ENCODE results near the gene MLKL.

MLKL gene

DNA sequence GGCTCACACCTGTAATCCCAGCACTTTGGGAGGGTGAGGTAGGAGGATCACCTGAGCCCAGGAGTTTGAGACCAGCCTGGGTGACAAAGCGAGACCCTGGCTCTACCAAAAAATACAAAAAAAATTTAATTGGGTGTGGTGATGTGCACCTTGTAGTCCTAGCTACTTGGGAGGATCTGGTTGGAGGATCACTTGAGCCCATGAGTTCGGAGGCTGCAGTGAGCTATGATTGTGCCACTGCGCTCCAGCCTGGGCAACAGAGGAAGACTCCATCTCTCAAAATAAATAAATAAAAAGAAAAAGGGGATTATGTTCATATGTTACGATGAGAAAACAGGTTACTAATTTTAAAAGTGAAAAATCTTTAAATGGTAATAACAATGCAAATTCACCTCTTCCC, 996 bp downstream of the MLKL start:
- Histone ChIP-seq H3K9me3 (ENCODE audit: insufficient read depth, low read length) (no peaks in the 10 kb centered on the region), H3K36me3 (replicated peaks; ENCODE audit: low read depth, low read length) (no peaks in the 10 kb centered on the region), H3K27me3 (ENCODE audit: low read depth, low read length) (no peaks in the 10 kb centered on the region), H2AFZ (ENCODE audit: low read depth, low read length) (no peak overlapping the region), H3K4me2 (ENCODE audit: low read length) (peak overlapping the region; percentile 99), H3K4me3 (ENCODE audit: low read length) (peak overlapping the region; percentile 86), H3K79me2 (ENCODE audit: low read length) (no peaks in the 10 kb centered on the region), H3K9ac (ENCODE audit: low read length) (peak overlapping the region; percentile 69; the same call in 1 of the 2 replicates), H3K27ac (ENCODE audit: low read length) (no peak overlapping the region), H3K4me1 (ENCODE audit: low read length) (peaks cover 35% of the 10 kb centered on the region), H4K20me1 (ENCODE audit: insufficient read depth, low read length) (no peaks in the 10 kb centered on the region)
- TF ChIP-seq, protein P1, sequence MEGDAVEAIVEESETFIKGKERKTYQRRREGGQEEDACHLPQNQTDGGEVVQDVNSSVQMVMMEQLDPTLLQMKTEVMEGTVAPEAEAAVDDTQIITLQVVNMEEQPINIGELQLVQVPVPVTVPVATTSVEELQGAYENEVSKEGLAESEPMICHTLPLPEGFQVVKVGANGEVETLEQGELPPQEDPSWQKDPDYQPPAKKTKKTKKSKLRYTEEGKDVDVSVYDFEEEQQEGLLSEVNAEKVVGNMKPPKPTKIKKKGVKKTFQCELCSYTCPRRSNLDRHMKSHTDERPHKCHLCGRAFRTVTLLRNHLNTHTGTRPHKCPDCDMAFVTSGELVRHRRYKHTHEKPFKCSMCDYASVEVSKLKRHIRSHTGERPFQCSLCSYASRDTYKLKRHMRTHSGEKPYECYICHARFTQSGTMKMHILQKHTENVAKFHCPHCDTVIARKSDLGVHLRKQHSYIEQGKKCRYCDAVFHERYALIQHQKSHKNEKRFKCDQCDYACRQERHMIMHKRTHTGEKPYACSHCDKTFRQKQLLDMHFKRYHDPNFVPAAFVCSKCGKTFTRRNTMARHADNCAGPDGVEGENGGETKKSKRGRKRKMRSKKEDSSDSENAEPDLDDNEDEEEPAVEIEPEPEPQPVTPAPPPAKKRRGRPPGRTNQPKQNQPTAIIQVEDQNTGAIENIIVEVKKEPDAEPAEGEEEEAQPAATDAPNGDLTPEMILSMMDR (IDR thresholded peaks at IDR 0.05; ENCODE audit: low read depth, low read length), result no peak
- TF ChIP-seq EZH2phosphoT487 (IDR thresholded peaks at IDR 0.05; ENCODE audit: low read depth), result no peak

DNA sequence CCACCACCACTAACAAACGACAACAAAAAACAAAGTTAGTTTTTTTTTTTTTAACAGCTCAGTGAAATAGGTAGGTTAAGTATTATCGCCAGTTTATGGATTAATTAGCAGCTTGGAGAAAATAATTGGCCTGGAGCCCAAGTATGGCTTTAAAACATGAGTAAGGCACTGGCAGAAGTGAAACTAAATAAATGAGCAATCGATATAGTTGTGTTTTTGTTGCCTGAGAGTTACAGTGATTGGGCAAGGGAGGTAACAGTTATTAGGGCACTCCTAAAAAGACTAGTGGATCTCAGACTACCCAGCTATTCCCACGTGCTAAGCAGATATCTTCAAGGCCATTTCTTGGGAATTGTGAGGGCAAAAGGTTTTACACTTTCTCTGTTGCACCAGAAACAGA, 2.4 kb downstream of the MLKL start:
- Histone ChIP-seq H3K27ac (ENCODE audit: low read length) (peak overlapping the region; percentile 19; the same call in 1 of the 2 replicates), H4K20me1 (ENCODE audit: insufficient read depth, low read length) (no peaks in the 10 kb centered on the region), H3K4me3 (ENCODE audit: low read length) (peak overlapping the region; percentile 61), H3K36me3 (replicated peaks; ENCODE audit: low read depth, low read length) (no peaks in the 10 kb centered on the region), H3K27me3 (ENCODE audit: low read depth, low read length) (no peaks in the 10 kb centered on the region), H3K79me2 (ENCODE audit: low read length) (no peaks in the 10 kb centered on the region), H2AFZ (ENCODE audit: low read depth, low read length) (no peak overlapping the region), H3K9me3 (ENCODE audit: insufficient read depth, low read length) (no peaks in the 10 kb centered on the region), H3K4me1 (ENCODE audit: low read length) (peaks cover 35% of the 10 kb centered on the region), H3K4me2 (ENCODE audit: low read length) (peak overlapping the region; percentile 99), H3K9ac (ENCODE audit: low read length) (no peak overlapping the region)
- no peak for TF ChIP-seq EZH2phosphoT487 (IDR thresholded peaks at IDR 0.05; ENCODE audit: low read depth)
- TF ChIP-seq, protein P1 (IDR thresholded peaks at IDR 0.05; ENCODE audit: low read depth, low read length), result no peak

DNA sequence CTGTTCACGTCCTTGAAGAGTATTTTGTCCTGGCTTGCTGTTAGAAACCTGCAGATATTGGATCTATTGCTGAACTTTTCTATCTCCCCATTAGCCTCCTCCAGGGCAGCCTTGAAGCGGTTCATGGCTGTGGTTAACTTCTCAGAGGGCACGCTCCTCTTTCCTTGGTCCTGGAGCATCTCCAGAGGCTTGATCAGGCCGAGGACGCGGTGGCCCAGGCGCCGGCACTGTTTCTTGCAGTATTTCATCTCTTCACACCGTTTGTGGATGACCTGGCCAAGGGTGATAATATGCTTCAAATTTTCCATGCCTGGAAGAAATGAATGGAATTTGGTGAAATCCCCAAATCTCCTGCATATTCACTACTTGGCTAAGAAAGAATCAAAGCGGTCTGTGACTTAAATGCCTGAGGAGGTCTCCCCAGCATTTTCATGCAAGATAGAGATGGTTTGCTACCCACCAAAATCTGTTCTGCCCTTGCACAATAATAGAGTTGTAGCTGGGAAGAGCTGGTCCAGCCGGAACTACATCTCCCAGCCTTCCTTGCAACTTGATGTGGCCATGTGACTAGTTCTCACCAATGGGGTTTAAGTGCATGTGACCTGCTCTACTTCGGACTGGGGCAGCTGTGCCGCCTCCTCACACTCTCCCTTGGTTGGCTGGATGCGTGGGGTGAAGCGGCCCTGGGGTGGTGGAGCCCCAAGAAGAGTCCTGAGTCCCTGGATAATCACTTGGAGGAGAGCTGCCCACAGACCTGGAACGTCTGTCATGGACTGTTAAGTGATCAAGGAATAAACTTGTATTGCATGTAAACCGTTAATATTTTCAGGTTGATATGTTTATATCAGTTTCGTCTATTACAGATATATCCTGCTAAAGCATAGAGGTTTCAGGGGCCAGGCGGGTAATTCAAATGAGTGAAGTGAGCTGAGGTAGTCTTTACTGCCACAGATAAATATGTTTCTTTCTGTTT, 4.9 kb downstream of the MLKL start:
- H3K79me2 ChIP-seq (ENCODE audit: low read length), result no peaks in the 10 kb centered on the region
- H3K27ac ChIP-seq (ENCODE audit: low read length), result no peak overlapping the region
- H3K4me2 ChIP-seq (ENCODE audit: low read length), result peak overlapping the region; percentile 78
- H3K9me3 ChIP-seq (ENCODE audit: insufficient read depth, low read length), result no peaks in the 10 kb centered on the region
- H3K27me3 ChIP-seq (ENCODE audit: low read depth, low read length), result no peaks in the 10 kb centered on the region
- H3K4me3 ChIP-seq (ENCODE audit: low read length), result peak overlapping the region; percentile 77
- no peaks in the 10 kb centered on the region for H4K20me1 ChIP-seq (ENCODE audit: insufficient read depth, low read length)
- TF ChIP-seq, protein P1 (IDR thresholded peaks at IDR 0.05; ENCODE audit: low read depth, low read length), result no peak
- TF ChIP-seq EZH2phosphoT487 (IDR thresholded peaks at IDR 0.05; ENCODE audit: low read depth), result no peak
- peak overlapping the region; percentile 50 for H3K9ac ChIP-seq (ENCODE audit: low read length)
- H3K36me3 ChIP-seq (replicated peaks; ENCODE audit: low read depth, low read length), result no peaks in the 10 kb centered on the region
- peak overlapping the region; percentile 88 for H2AFZ ChIP-seq (ENCODE audit: low read depth, low read length)
- H3K4me1 ChIP-seq (ENCODE audit: low read length), result peaks cover 26% of the 10 kb centered on the region

DNA sequence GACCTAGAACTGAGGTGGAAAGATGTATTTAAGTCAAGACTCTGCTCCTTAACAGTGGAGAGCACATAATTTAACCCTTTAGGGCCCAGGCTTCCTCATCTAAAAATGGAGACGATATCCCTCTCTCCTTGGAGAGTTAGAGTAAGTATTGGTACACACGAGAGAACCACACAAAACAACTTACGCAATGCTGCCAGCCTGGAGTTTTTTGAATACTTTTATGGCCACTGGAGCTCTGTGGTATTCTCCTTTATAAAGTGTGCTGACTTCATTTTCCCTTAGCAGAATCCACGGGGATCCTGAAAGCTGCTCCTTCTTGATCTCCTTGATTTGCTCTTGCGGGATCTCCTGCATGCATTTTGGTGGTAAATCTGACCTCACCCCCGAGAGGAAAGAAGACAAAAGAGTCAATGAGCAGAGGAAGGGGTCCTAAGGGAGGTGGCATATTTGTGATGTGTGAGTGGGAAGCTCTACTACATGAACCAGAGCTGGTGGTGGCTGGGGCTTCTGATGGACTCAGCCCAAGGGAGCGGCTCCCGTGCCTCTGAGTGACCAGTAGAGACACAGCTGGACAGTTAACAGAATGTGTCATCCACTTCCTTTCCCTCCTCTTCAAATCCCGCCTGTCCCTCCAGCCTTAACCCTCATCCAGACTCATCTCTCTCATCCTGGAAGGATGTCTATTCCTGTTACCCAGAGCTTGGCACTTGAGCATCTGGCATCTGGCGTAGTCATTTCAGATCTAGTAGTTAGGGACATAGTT, 9.4 kb downstream of the MLKL start:
- H3K27me3 ChIP-seq (ENCODE audit: low read depth, low read length), result no peaks in the 10 kb centered on the region
- no peaks in the 10 kb centered on the region for H3K36me3 ChIP-seq (replicated peaks; ENCODE audit: low read depth, low read length)
- H3K4me3 ChIP-seq (ENCODE audit: low read length), result no peak overlapping the region
- H3K4me2 ChIP-seq (ENCODE audit: low read length), result no peak overlapping the region
- H3K79me2 ChIP-seq (ENCODE audit: low read length), result no peaks in the 10 kb centered on the region
- H4K20me1 ChIP-seq (ENCODE audit: insufficient read depth, low read length), result no peaks in the 10 kb centered on the region
- H3K9me3 ChIP-seq (ENCODE audit: insufficient read depth, low read length), result no peaks in the 10 kb centered on the region
- TF ChIP-seq, protein P1 (IDR thresholded peaks at IDR 0.05; ENCODE audit: low read depth, low read length), result no peak
- TF ChIP-seq EZH2phosphoT487 (IDR thresholded peaks at IDR 0.05; ENCODE audit: low read depth), result no peak
- no peak overlapping the region for H3K9ac ChIP-seq (ENCODE audit: low read length)
- H3K27ac ChIP-seq (ENCODE audit: low read length), result no peak overlapping the region
- H3K4me1 ChIP-seq (ENCODE audit: low read length), result peaks cover 11% of the 10 kb centered on the region
- no peak overlapping the region for H2AFZ ChIP-seq (ENCODE audit: low read depth, low read length)

All from OCI-LY3 (cell line).